K562 (cell line): ENCODE measurements around the gene UBE2D2. TPM values are rescaled to one million over a fixed set of nuclear protein-coding genes. Genes with fewer than 3 reads are reported as not detected.

Source experiments
- BCL6 ChIP-seq: fragments of 250-450 bp; sonication (Bioruptor Pico); IDR thresholded peaks from 2 replicates; pipeline ENCODE4 v1.4.0; 2020
- CHD1 ChIP-seq: fragments of 200-600 bp; sonication (generic); IDR thresholded peaks from one replicate; pipeline ENCODE4 v1.6.1; 2012; ENCODE audit warnings: mild to moderate bottlenecking, moderate library complexity, low read length, inconsistent platforms
- DPF2 ChIP-seq: fragments of 450-650 bp; IDR thresholded peaks from 2 replicates; pipeline ENCODE4 v1.6.1; 2016
- JUNB ChIP-seq: fragments of 450-650 bp; formaldehyde crosslinking; conservative IDR thresholded peaks from 2 replicates; pipeline ENCODE4 v1.4.0; 2020; ENCODE audit warnings: mild to moderate bottlenecking
- PRDM10 ChIP-seq: fragments of 450-650 bp; IDR thresholded peaks from 2 replicates; pipeline ENCODE4 v1.6.1; 2018; ENCODE audit not compliant: partially characterized antibody
- TBL1XR1 ChIP-seq, 2 experiments: IDR thresholded peaks; 2 replicates each; pipeline ENCODE4 v1.6.1; 2012; ENCODE audit warnings: improper control_type of control experiment in 2 of 2, low read length in 2 of 2, mild to moderate bottlenecking in 1 of 2
- TBP ChIP-seq: optimal IDR thresholded peaks from 2 replicates; pipeline ENCODE3; 2011; ENCODE audit warnings: low read depth, low read length, improper control_type of control experiment
- ZNF175 ChIP-seq: fragments of 200-800 bp; sonication (Bioruptor generic); IDR thresholded peaks from 2 replicates; pipeline ENCODE4 v1.6.1; 2016; ENCODE audit warnings: low read depth, mild to moderate bottlenecking, missing genetic modification characterization, missing compliant biosample characterization
- ZNF830 ChIP-seq: fragments of 250-450 bp; sonication (Bioruptor Pico); IDR thresholded peaks from 2 replicates; pipeline ENCODE4 v1.5.0; 2021; ENCODE audit warnings: mild to moderate bottlenecking
- polyA plus RNA-seq, 8 experiments: library from polyadenylated mRNA; depleted of rRNA in 4 of 8; stranded (reverse) in 5 of 8; unstranded in 3 of 8; fragments of >200 nt; fragmentation: Nextera tagmentation in 2 of 8; fragmentation: Illumina TruSeq in 1 of 8; extraction: Ambion mirVana in 2 of 8; extraction: Trizol in 1 of 8; gene quantifications; 2 replicates each; pipeline versions ENCODE4 v1.2.1 to v1.2.3, GENCODE V29; 2011 to 2014; ENCODE audit warnings: inconsistent platforms in 1 of 8, missing spikeins in 1 of 8
- total RNA-seq, 7 experiments: library from RNA; depleted of rRNA in 6 of 7; stranded (reverse); fragments of >200 nt in 6 of 7; fragmentation: Illumina TruSeq in 2 of 7; extraction: Trizol in 2 of 7; gene quantifications; 2 replicates each; pipeline versions ENCODE4 v1.2.1 to v1.2.3, GENCODE V29; 2011 to 2021; ENCODE audit warnings: low replicate concordance in 1 of 7
- TF ChIP-seq, protein P1 (sequence below), 2 experiments: fragments of 450-650 bp in 1 of 2; sonication (generic) in 1 of 2; formaldehyde crosslinking in 1 of 2; IDR thresholded peaks; 2 replicates each; pipeline versions ENCODE4 v1.7.1 to v1.9.0; 2016 to 2022; ENCODE audit warnings: inconsistent platforms in 1 of 2, mild to moderate bottlenecking in 1 of 2, missing genetic modification reagents in 1 of 2
- TF ChIP-seq, protein P2 (sequence below): fragments of 200-400 bp; formaldehyde crosslinking; IDR thresholded peaks from 2 replicates; pipeline ENCODE4 v1.6.1; 2017; ENCODE audit warnings: mild to moderate bottlenecking, low read depth, low read length, moderate library complexity

Gene UBE2D2
- total and polyA plus RNA-seq, 9 of the 15 experiments (the other 6 are each of a cell fraction or from before 2014, with no cell fraction given), result 53.6 to 198 (median 122) TPM

GRCh38 chr5:139517683-139518564, 43.2 kb upstream of the UBE2D2 start (continued):
- TF ChIP-seq, protein P1, sequence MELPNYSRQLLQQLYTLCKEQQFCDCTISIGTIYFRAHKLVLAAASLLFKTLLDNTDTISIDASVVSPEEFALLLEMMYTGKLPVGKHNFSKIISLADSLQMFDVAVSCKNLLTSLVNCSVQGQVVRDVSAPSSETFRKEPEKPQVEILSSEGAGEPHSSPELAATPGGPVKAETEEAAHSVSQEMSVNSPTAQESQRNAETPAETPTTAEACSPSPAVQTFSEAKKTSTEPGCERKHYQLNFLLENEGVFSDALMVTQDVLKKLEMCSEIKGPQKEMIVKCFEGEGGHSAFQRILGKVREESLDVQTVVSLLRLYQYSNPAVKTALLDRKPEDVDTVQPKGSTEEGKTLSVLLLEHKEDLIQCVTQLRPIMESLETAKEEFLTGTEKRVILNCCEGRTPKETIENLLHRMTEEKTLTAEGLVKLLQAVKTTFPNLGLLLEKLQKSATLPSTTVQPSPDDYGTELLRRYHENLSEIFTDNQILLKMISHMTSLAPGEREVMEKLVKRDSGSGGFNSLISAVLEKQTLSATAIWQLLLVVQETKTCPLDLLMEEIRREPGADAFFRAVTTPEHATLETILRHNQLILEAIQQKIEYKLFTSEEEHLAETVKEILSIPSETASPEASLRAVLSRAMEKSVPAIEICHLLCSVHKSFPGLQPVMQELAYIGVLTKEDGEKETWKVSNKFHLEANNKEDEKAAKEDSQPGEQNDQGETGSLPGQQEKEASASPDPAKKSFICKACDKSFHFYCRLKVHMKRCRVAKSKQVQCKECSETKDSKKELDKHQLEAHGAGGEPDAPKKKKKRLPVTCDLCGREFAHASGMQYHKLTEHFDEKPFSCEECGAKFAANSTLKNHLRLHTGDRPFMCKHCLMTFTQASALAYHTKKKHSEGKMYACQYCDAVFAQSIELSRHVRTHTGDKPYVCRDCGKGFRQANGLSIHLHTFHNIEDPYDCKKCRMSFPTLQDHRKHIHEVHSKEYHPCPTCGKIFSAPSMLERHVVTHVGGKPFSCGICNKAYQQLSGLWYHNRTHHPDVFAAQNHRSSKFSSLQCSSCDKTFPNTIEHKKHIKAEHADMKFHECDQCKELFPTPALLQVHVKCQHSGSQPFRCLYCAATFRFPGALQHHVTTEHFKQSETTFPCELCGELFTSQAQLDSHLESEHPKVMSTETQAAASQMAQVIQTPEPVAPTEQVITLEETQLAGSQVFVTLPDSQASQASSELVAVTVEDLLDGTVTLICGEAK (IDR thresholded peaks at IDR 0.05), result peak; percentile 62
- TF ChIP-seq, protein P1 (CRISPR knock-in tag; IDR thresholded peaks at IDR 0.05), result no peak
- peak; percentile 61 for TF ChIP-seq ZNF175 (CRISPR knock-in tag)
- peak; percentile 63 for TF ChIP-seq PRDM10
- peak; percentile 42 for TF ChIP-seq CHD1
- peak; percentile 80 for TF ChIP-seq JUNB (CRISPR knock-in tag)
- TF ChIP-seq TBL1XR1 (IDR thresholded peaks at IDR 0.05; ENCODE audit: low read length in 2 of 2), result peak in 1 of 2 experiments; percentile 70; a peak in 2 of 4 replicates
- peak; percentile 88 for TF ChIP-seq TBP
- TF ChIP-seq DPF2, result peak; percentile 64; the same call in 1 of the 2 replicates
- TF ChIP-seq BCL6 (CRISPR knock-in tag), result no peak
- TF ChIP-seq ZNF830 (CRISPR knock-in tag), result no peak; the same call in 1 of the 2 replicates
- TF ChIP-seq, protein P2, sequence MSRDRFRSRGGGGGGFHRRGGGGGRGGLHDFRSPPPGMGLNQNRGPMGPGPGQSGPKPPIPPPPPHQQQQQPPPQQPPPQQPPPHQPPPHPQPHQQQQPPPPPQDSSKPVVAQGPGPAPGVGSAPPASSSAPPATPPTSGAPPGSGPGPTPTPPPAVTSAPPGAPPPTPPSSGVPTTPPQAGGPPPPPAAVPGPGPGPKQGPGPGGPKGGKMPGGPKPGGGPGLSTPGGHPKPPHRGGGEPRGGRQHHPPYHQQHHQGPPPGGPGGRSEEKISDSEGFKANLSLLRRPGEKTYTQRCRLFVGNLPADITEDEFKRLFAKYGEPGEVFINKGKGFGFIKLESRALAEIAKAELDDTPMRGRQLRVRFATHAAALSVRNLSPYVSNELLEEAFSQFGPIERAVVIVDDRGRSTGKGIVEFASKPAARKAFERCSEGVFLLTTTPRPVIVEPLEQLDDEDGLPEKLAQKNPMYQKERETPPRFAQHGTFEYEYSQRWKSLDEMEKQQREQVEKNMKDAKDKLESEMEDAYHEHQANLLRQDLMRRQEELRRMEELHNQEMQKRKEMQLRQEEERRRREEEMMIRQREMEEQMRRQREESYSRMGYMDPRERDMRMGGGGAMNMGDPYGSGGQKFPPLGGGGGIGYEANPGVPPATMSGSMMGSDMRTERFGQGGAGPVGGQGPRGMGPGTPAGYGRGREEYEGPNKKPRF, result no peak
